Prostate gland (tissue), 2 donors: ENCODE data around the gene CDKN2A. TPM values are rescaled to one million over a fixed set of nuclear protein-coding genes. Genes with fewer than 3 reads are reported as not detected.

ENCODE experiments used
- DNase-seq: peaks from one replicate; pipeline ENCODE4 v3.0.0-alpha.2; 2019; ENCODE audit warnings: low spot score
- H3K27ac ChIP-seq, 2 donors: fragments of 200-600 bp; sonication (generic); 2 replicates each; pipeline ENCODE4 v1.5.1; 2017 to 2019
- H3K27me3 ChIP-seq: fragments of 200-600 bp; sonication (generic); replicated peaks from 2 replicates; pipeline ENCODE4 v1.5.1; 2019; ENCODE audit not compliant: insufficient read depth
- H3K36me3 ChIP-seq, 2 donors: fragments of 200-600 bp; sonication (generic); 1 replicate in 1 of 2; 2 replicates in 1 of 2; pipeline versions ENCODE4 v1.5.1 to v1.8.1; 2017 to 2019
- H3K4me1 ChIP-seq: fragments of 200-600 bp; sonication (generic); replicated peaks from 2 replicates; pipeline ENCODE4 v1.5.1; 2019
- H3K4me3 ChIP-seq, 2 donors: fragments of 200-600 bp; sonication (generic); 2 replicates each; pipeline ENCODE4 v1.5.1; 2017 to 2019
- H3K9me3 ChIP-seq: fragments of 200-600 bp; sonication (generic); 2 replicates; pipeline ENCODE4 v1.5.1; 2017
- CTCF ChIP-seq, 4 experiments: fragments of 200-600 bp in 2 of 4; fragments of 450-650 bp in 2 of 4; sonication (generic) in 2 of 4; IDR thresholded peaks; 1 replicate in 3 of 4; 2 replicates in 1 of 4; pipeline ENCODE4 v1.5.1; 2016 to 2019; ENCODE audit warnings: antibody characterized with exemption in 4 of 4, mild to moderate bottlenecking in 2 of 4, moderate library complexity in 2 of 4
- POLR2A ChIP-seq: fragments of 450-650 bp; IDR thresholded peaks from one replicate; pipeline ENCODE4 v1.6.1; 2016; ENCODE audit warnings: antibody characterized with exemption, mild to moderate bottlenecking
- POLR2AphosphoS5 ChIP-seq: sonication (generic); formaldehyde crosslinking; IDR thresholded peaks from one replicate; pipeline ENCODE4 v1.6.1; 2017; ENCODE audit warnings: antibody characterized with exemption
- WGBS: methylation state at CpG from one replicate; pipeline ENCODE4 v1.1.5; 2018; 5-methylcytosine and 5-hydroxymethylcytosine counted together
- intact Hi-C: fragments of 100-400 bp; cut with DNase I; formaldehyde crosslinking; loops from one replicate; pipeline ENCODE4 v1.14.2; 2022
- total RNA-seq, 2 donors: library from RNA; depleted of rRNA; stranded (reverse); fragments of >200 nt; gene quantifications; one replicate each; pipeline ENCODE4 v1.1.0, GENCODE V29; 2016

CDKN2A gene
- total RNA-seq, 2 donors from 2014 or later = 0.55 to 4.5 TPM

GRCh38 chr9:21993007-21993406 lies 1.2 kb downstream of the CDKN2A start:
- Histone ChIP-seq H3K36me3 (no peaks in the 10 kb centered on the region), H3K4me3 (no peak overlapping the region), H3K4me1 (no peaks in the 10 kb centered on the region), H3K27me3 (peaks cover 7% of the 10 kb centered on the region), H3K9me3 (no peaks in the 10 kb centered on the region), H3K27ac (no peak overlapping the region)
- TF ChIP-seq POLR2AphosphoS5 = no peak
- TF ChIP-seq CTCF (IDR thresholded peaks at IDR 0.05) = no peak
- TF ChIP-seq POLR2A = no peak
- 92% methylated on average over 4 of the region's 4 CpGs for WGBS
- intact Hi-C loops = no loop called here
- DNase-seq = no peak

- WGBS = 86% methylated on average over 5 of the region's 5 CpGs
- H3K27me3 ChIP-seq = peaks cover 11% of the 10 kb centered on the region
- no peak for DNase-seq
- no peak overlapping the region for H3K4me3 ChIP-seq
- H3K27ac ChIP-seq = no peak overlapping the region
- H3K36me3 ChIP-seq = no peaks in the 10 kb centered on the region
- no peak for TF ChIP-seq POLR2A
- H3K9me3 ChIP-seq = no peaks in the 10 kb centered on the region
- intact Hi-C loops = no loop called here
- H3K4me1 ChIP-seq = no peaks in the 10 kb centered on the region
Observed at GRCh38 chr9:21991072-21991959, 2.9 kb downstream of the CDKN2A start.

- no peak for DNase-seq
- TF ChIP-seq POLR2A (no peak), CTCF (IDR thresholded peaks at IDR 0.05) (no peak), POLR2AphosphoS5 (no peak)
- Histone ChIP-seq H3K27me3 (peaks cover 11% of the 10 kb centered on the region), H3K9me3 (no peaks in the 10 kb centered on the region), H3K4me1 (no peaks in the 10 kb centered on the region), H3K36me3 (no peaks in the 10 kb centered on the region), H3K27ac (no peak overlapping the region), H3K4me3 (no peak overlapping the region)
- 16% methylated on average over 35 of the region's 35 CpGs for WGBS
- intact Hi-C loops = no loop called here
Observed at GRCh38 chr9:21989440-21990189, 4.6 kb downstream of the CDKN2A start.

- WGBS = 26% methylated on average over 9 of the region's 9 CpGs
- Histone ChIP-seq H3K36me3 (no peaks in the 10 kb centered on the region), H3K4me3 (no peak overlapping the region), H3K27me3 (peaks cover 15% of the 10 kb centered on the region), H3K9me3 (no peaks in the 10 kb centered on the region), H3K4me1 (no peaks in the 10 kb centered on the region), H3K27ac (no peak overlapping the region)
- no peak for DNase-seq
- intact Hi-C loops = no loop called here
- no peak for TF ChIP-seq POLR2A
- TF ChIP-seq CTCF (IDR thresholded peaks at IDR 0.05) = no peak
- TF ChIP-seq POLR2AphosphoS5 = no peak
Observed at GRCh38 chr9:21988056-21988990, 5.9 kb downstream of the CDKN2A start.
